GM10266 (cell line): ENCODE measurements around the gene LRCOL1.
"Not testable (repeated sequence)": the region's sequence is repeated elsewhere in the genome, so short reads cannot be mapped to it uniquely, and the experiment has no call there.

Experiments used
- DNase-seq: peaks from one replicate; pipeline ENCODE4 v3.0.0; 2012; ENCODE audit errors: extremely low spot score
- CTCF ChIP-seq: IDR thresholded peaks from 2 replicates; pipeline ENCODE4 v1.5.1; 2012; ENCODE audit warnings: mild to moderate bottlenecking, low read depth; ENCODE audit not compliant: control insufficient read depth, insufficient read depth; ENCODE audit errors: missing control alignments

LRCOL1 gene

DNA sequence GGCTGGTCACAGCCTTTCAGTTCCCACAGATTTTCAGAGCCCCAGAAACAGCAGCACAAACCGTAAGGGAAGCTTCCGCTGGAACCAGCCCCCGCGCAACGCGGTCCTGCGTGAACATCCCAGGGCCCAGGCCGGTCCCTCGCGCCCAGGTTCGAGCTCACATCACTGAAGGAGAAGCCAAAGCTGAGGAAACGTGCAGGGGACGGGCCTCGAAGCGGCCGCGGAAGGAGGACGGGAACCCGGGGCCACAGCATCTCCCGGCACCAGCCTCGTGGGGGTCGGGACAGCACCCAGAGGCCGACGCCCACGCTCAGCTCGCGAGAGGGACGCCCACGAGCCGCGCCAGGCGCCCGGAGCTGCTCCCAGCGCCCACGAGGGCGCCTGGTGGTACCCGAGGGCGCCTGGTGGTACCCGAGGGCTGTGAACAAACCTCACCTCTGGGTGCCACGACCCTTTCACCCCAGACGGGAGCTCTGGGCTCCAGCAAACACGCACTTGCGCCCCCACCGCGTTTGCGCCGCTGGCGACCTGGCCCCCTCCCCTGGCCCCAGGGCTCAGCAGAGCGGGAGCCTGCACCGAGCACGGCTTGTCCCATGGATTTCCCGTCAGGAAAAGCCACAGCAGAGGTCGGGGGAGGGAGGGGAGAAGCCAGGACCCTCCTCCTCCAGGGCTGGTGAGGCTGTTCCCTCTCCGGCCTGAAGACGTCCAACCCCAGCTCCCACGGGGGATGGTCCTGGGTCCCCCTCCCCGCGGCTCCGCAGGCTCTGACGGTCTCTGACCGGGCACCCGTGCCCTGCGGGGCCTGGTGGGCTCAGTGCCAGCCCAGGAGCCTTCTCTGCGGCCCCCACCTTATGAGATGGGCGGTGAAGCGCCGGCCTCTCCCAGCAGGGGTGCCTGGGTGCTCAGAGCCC lies 6.9 kb downstream of the LRCOL1 start:
- no peak for DNase-seq
- TF ChIP-seq CTCF = no peak

GRCh38 chr12:132602572-132603239 lies 7.7 kb downstream of the LRCOL1 start:
- no peak for DNase-seq
- no peak for TF ChIP-seq CTCF

DNA sequence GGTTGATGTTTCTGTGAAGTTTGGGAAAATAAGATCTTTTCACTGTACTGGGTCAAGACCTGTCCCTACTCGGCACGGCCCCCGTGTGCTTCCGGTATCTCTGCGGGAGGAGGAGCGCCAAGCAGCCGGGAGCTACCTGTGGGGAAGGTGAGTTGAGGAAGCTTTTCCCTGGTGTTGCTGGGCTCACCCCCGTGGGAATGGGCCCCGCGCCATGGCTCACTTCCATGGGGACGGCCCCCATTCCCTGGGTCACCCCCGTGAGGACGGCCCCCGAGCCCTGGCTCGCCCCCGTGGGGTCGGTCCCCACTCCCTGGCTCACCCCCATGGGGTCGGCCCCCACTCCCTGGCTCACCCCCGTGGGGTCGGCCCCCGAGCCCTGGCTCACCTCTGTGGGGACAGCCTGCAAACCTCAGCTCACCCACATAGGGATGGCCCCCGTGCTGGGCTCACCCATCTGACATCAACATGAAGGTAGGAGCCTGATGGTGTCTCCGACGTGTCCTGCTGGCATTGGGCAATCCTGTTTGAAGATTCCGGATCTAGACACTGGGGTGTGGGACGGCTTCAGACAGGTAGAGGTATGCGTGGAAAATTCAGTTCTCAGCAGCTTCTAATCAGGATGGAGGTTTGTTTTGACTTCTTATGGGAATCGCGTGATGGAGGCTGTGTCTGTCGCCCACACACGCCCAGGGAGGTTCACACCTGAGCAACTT lies 9.1 kb downstream of the LRCOL1 start:
- TF ChIP-seq CTCF = no peak
- DNase-seq = no peak

DNA sequence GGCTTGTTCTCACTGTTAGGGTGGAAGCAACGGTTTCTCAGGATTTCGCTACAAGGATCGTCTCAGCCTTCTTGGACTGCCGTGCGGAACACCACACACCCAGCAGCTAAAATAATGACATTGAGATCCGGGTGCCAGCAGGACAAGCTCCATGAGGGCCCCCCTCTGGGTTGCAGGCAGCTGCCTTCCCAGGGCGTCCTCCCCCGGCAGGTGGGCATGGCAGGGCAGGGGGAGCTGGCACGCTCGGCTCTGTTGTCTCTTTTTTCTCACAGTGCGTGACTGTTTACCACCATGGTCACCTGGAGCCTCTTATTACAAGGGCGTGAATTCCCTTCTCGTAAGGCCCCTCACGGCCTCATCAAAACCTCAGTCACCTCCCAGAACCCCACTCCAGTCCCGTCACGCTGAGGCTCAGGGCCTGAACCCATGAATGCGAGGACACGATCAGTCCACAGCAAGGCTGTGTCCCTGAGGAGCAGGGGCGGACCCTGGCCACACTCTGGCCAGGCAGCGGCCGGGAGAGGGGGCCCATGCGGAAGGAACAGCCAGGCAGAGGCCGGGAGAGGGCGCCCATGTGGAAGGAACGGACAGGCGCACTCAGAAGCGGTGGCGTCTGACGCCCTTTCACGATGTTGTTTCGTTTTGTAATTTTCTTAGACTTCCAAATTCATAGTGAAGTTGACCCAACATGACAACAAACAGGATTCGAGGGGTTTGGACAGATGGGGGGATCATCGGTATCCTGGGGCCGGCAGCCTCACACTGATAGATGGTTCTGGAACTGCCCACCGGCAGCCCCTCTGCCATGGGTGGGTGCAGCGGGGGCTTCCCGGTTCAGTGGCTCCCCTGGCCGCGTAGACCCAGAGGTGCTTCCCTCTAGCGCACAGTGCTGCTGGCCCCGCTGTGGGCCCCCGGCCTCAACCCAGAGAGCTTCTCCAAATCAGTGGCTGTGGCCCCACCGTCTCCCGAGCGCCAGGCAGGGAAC lies 10.0 kb downstream of the LRCOL1 start:
- peak; percentile 80 for TF ChIP-seq CTCF
- peak; percentile 84 for DNase-seq

DNA sequence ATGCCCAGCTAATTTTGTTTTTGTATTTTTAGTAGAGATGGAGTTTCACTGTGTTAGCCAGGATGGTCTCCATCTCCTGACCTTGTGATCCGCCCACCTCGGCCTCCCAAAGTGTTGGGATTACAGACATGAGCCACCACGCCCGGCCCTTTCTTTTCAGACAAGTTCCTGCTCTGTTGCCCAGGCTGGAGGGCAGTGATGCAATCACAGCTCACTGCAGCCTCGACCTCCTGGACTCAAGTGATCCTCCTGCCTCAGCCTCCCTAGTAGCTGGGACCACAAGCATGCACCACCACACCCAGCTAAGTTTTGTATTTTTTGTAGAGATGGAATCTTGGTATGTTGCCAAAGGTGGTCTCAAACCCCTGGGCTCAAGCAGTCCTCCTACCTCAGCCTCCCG lies 10.9 kb downstream of the LRCOL1 start:
- DNase-seq = not testable (repeated sequence)

GRCh38 chr12:132597333-132598316 lies 12.8 kb downstream of the LRCOL1 start:
- no peak for DNase-seq
- no peak for TF ChIP-seq CTCF
